ENCODE results near the gene HPD.

The HPD gene

GRCh38 chr12:121811434-121812319, 47.0 kb downstream of the HPD start:
- DNase-seq: peak in 42 of 56 donors; percentile 19 to 78 (median 46)

DNA sequence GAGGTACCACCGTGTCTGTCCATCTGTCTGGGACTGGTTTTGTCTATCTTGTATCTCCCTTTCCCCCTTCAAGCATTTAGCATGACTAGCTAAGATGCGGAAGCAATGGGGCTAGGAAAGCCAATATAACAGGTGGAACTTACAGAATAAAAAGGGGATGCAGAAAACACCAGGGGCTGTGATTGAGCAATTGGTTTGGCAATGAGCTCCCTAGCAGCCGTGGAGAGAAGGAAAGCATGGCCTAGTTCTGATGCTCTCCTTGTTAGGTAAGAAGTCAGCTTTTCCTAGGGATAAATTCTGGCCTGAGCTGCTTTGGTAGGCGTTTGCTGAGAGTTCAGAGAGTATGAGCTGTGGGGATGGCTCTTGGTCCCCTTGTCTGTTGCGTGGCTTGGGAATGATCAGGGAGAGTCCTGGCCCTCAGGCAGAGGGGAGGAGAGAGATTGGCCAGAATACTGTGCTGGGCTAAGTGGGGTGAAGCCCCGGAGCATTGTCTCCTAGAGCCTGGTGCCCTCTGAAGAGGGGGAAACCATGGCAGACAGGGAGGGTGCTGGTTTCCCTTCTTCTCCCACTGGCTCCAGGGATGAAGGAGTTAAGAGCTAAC, 47.7 kb downstream of the HPD start:
- no peak for DNase-seq

GRCh38 chr12:121810234-121810817, 48.3 kb downstream of the HPD start:
- DNase-seq: no peak

GRCh38 chr12:121809712-121810116, 48.9 kb downstream of the HPD start:
- DNase-seq: no peak

GRCh38 chr12:121808623-121809022, 50.0 kb downstream of the HPD start:
- DNase-seq: no peak

DNA sequence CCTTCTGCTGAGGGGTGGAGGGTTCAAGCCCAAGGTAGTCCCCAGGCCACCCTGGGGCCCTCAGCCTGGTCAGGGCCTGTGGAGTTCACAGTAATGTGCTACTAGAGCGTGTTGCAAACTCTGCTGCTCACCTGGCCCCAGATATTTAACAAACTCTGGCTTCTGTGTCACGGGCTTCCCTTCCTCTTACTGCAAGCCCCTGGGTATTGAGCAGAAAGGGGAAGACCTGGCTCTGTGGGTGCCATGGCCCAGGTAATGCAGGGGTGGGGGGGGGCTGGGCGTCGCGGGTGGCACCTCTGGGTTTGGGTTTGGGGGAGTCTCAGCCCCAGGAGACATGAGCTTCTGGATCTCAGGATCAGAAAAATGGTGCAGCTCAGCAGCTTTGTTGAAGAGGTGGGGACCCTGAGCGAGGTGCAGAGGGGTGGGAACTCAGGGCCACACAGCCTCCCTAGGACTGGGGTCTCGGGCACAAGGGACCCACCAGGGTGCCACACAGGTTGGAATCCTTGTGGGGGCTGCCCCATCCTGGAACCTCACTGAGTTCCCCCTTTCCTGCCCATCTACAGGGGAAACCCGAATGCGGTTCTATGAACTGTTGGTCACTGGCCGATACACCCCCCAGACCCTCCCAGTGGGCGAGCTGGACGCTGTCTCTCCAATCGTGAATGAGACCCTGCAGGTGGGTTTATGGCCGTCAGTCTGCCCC, 50.9 kb downstream of the HPD start:
- no peak for DNase-seq

DNA sequence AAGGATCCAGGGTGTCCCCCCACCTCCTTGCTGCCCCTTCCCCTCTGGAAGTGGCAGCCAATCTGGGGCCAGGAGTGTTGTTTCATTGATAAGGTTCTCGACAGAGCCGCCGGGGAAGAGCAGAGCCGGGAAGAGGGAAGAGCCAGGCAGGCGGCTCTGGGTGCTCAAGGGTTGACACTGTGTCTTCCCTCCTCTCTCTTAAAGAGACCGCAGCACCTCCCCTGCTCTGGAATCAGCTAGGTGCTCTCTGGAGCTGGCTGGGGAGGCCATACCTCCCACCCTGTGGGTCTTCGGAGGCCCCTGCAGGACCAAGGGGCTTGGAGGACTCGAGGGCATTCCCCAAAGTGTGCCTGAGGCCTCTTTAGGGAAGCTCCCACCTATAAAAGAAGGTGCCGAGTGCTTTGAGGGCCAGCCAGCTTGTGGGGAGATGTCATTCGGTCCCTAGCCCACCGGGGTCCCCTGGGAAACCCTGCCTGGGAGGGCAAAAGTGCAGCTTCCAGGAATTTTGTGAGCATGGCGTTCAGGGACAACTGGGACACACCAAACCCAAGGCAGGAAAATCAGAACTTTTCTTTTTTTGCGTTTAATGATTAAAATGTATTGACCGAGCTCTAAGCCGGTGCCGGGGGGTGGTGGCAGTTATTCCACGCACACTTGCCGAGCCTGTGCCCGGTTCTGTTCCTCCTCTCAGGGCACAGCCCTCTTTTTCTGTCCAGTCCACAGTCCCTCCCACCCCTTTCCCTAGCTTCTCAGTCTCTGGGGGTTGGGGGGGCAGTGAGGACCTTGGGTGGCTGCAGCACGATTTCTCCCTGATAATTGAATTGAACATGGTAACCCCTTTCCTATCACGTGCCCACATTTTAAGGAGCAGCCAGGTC, 51.9 kb downstream of the HPD start:
- peak in 5 of 56 donors; percentile 14 to 43 (median 36) for DNase-seq

DNA sequence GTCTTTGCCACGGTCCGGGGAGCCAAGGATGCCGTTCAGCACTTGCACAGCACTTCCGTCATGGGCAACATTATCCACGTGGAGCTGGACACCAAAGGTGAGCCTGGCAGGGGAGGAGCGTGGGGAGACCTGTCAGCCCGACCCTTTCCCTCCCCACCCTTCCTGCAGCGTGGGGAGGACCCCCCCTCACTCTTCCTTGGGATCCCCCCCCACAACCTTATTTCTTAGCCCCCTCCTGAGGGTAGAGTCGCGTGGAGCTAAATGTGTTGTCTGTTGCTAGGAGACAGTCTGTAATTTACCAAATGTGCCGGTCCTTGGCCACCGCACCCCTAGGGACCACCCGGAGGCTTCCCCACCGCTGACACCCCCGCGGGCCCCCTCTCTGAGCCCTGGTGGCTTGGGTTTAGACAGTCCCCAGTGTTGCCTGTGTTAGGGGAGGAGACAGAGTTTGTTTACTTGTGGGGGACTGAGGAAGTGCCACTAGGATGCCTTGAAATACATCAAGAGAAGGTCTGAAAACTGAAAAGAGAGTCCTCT, 52.6 kb downstream of the HPD start:
- DNase-seq: peak in 1 of 56 donors; percentile 43

GRCh38 chr12:121805171-121806008, 53.3 kb downstream of the HPD start:
- DNase-seq: peak in 4 of 56 donors; percentile 6 to 31 (median 28)

GRCh38 chr12:121804417-121805111, 54.1 kb downstream of the HPD start:
- DNase-seq: peak in 21 of 56 donors; percentile 6 to 57 (median 32)

- DNase-seq: peak in 36 of 56 donors; percentile 11 to 73 (median 44)
Measured at GRCh38 chr12:121803861-121804416, 54.7 kb downstream of the HPD start, which contains the start of gene SETD1B. Gene SETD1B, plus strand, starts transcription at chr12:121804009. Its CDS starts 729 bp downstream, at chr12:121804738.

- peak in 55 of 56 donors; percentile 59 to 99 (median 91) for DNase-seq
Measured at GRCh38 chr12:121802843-121803698, 55.6 kb downstream of the HPD start.

DNA sequence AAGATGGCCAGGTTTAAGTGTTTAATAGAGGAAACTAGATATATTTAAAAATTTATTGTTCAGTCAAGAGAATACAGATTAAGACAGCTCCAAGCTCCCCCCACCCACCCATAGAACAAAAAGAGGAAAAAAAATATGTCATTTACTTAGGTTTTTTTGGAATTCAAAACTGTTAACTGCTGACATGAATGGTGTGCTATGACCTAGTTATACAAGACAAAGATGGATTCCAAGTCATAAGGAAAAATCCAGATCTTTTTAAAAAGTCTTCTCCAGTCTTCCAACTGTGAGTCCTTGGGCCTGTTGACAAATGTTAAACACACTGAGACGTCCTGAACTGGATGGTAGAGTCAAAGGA, 56.2 kb downstream of the HPD start:
- DNase-seq: no peak

DNA sequence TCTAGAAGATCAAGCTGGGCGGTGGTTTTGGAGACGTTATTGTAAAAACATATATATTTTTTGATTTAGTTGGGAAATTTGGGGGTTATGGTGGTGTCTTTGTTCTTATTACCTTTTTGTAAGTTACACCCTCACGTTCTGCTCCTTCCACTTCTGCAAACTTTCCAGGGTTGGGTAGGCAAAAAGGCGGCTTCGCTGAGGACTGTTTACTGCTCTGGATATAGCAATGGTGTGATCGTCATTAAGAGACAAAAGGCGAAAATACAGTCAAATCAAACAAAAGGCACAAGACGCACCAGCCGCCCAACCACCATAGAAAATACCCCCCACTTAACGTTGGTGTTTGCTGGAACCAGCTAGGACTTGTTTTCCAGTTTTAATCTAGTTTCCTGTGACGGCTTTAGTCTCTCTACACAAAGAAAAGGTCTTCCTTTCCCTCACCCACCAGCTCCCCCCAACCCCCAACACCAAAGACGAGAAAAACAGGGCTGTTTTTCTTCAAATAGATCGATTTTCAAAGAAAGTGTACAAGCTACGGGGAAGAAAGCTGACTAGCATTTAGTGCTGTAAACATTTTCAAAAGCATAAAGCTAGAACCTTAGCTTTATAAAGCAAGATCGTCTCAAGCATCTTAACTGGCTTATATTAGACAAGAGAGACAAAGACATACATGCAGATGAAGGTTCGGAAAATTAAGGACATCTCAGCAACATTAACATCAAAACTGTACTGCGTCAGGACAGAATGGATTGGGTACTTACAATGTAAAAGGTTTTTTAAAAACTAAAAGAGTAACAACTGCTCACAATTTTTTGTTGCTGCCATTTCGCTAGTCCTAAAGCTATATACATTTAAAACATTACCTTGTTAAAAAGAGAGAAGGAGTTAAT, 56.8 kb downstream of the HPD start:
- peak in 16 of 56 donors; percentile 11 to 67 (median 42) for DNase-seq

DNA sequence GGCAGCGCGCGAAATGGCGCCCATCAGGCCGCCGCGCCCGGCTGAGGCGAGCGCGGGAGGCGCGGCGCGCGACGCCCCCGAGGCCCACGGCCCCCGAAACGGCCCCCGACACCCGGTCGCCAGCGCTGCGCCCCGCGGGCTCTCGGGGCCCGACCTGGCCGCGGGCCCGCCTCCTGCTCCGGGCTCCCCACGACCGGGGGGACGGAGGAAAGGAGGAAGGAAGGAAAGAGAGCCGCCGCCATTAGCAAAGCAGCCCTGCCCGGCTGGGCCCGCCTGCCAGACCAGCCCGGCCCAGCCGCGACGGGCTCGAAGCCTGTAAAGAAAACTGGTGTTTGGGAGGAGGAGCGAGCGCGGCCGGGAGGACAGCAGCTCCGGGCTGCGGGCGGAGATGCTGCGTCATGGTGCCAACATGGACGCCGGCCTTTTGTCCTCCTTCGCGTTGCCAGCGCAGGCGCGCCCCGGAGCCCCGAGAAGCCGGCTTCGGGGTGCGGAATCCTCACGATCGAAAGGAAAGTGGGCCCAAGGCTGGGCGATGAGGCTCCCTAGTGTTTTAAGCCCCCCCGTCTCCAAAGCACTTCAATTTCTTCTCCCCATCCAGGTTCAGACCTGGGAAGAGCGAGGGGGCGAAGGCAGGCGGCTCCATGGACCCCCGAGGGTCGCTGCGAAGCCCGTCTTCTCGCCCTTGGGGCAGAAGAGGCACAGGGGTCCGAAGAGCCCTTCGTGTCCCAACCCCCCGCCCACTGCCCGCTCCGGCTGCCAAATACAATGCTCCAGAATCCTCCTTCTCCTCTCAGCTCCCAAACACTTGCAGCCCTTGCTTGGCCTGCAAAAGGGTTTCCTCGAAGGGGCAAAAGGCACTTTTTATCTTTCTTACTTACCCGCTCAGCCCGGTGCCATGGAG, 57.7 kb downstream of the HPD start:
- peak in 53 of 56 donors; percentile 19 to 82 (median 59) for DNase-seq
